ENCODE results near the gene FRZB. TPM values are rescaled to one million over a fixed set of nuclear protein-coding genes. Genes with fewer than 3 reads are reported as not detected.
A peak's percentile ranks its signal among the peaks of the same experiment; 100 is the strongest.

The FRZB gene
- total RNA-seq, 1 donor from 2014 or later: 2.2 TPM

DNA sequence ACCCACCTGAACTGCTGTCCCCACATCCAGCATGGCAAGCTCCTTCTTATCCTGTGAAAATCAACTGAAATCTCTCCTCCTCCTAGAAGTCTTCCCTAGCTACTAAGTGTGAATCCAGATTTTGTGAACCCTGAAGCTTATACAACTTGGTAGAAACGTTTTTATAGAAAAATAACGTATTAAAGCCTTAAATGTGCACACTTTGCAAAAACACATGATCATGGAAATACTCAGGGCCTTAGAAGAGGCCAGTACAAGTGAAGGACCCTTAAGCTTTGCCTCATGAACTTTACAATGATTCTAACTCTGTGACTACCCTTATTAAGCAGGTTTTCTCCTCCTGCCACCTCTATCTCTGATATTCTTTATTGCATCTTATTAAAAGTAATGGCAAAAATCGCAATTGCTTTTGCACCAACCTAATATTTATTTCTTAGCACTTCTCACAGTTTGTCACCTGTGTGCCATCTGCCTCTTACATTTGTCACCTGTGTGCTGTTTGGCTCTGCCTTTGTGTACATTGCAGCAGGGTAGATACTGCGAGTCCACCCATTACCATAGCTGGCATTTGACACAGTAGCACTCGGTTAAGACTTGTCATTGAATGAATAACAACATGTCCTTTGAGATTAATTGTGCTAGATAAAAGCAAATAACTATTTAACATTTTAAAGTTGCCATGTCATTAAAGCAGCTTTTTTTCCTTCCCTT, 42.2 kb downstream of the FRZB start:
- no peaks in the 10 kb centered on the region for H3K4me1 Mint-ChIP-seq (ENCODE audit: low read depth, unreplicated experiment)

GRCh38 chr2:182822733-182823132, 43.7 kb downstream of the FRZB start:
- H3K9me3 Mint-ChIP-seq (ENCODE audit: unreplicated experiment): no peaks in the 10 kb centered on the region
- H3K4me3 Mint-ChIP-seq (ENCODE audit: unreplicated experiment): no peak overlapping the region
- DNase-seq: no peak
- H3K4me1 Mint-ChIP-seq (ENCODE audit: low read depth, unreplicated experiment): peaks cover 5% of the 10 kb centered on the region
- H3K27ac Mint-ChIP-seq (ENCODE audit: unreplicated experiment): no peak overlapping the region
- no peaks in the 10 kb centered on the region for H3K27me3 Mint-ChIP-seq (ENCODE audit: unreplicated experiment)
- H3K36me3 Mint-ChIP-seq (ENCODE audit: unreplicated experiment): no peaks in the 10 kb centered on the region
- TF ChIP-seq, protein P1, sequence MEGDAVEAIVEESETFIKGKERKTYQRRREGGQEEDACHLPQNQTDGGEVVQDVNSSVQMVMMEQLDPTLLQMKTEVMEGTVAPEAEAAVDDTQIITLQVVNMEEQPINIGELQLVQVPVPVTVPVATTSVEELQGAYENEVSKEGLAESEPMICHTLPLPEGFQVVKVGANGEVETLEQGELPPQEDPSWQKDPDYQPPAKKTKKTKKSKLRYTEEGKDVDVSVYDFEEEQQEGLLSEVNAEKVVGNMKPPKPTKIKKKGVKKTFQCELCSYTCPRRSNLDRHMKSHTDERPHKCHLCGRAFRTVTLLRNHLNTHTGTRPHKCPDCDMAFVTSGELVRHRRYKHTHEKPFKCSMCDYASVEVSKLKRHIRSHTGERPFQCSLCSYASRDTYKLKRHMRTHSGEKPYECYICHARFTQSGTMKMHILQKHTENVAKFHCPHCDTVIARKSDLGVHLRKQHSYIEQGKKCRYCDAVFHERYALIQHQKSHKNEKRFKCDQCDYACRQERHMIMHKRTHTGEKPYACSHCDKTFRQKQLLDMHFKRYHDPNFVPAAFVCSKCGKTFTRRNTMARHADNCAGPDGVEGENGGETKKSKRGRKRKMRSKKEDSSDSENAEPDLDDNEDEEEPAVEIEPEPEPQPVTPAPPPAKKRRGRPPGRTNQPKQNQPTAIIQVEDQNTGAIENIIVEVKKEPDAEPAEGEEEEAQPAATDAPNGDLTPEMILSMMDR (IDR thresholded peaks at IDR 0.05; ENCODE audit: partially characterized antibody, unreplicated experiment): no peak

More for the DNA sequence above, 42.2 kb downstream of the FRZB start:
- Mint-ChIP-seq H3K36me3 (ENCODE audit: unreplicated experiment) (no peaks in the 10 kb centered on the region), H3K4me3 (ENCODE audit: unreplicated experiment) (no peak overlapping the region), H3K9me3 (ENCODE audit: unreplicated experiment) (no peaks in the 10 kb centered on the region), H3K27ac (ENCODE audit: unreplicated experiment) (no peak overlapping the region), H3K27me3 (ENCODE audit: unreplicated experiment) (no peaks in the 10 kb centered on the region)
- DNase-seq: no peak
- TF ChIP-seq, protein P1 (IDR thresholded peaks at IDR 0.05; ENCODE audit: partially characterized antibody, unreplicated experiment): no peak

GRCh38 chr2:182821182-182821581, 45.3 kb downstream of the FRZB start:
- Mint-ChIP-seq H3K9me3 (ENCODE audit: unreplicated experiment) (no peaks in the 10 kb centered on the region), H3K27me3 (ENCODE audit: unreplicated experiment) (no peaks in the 10 kb centered on the region), H3K4me3 (ENCODE audit: unreplicated experiment) (no peak overlapping the region), H3K4me1 (ENCODE audit: low read depth, unreplicated experiment) (peaks cover 8% of the 10 kb centered on the region), H3K36me3 (ENCODE audit: unreplicated experiment) (no peaks in the 10 kb centered on the region), H3K27ac (ENCODE audit: unreplicated experiment) (no peak overlapping the region)
- DNase-seq: no peak
- TF ChIP-seq, protein P1 (IDR thresholded peaks at IDR 0.05; ENCODE audit: partially characterized antibody, unreplicated experiment): no peak

GRCh38 chr2:182819412-182819811, 47.0 kb downstream of the FRZB start:
- H3K9me3 Mint-ChIP-seq (ENCODE audit: unreplicated experiment): peaks cover 2% of the 10 kb centered on the region
- TF ChIP-seq, protein P1 (IDR thresholded peaks at IDR 0.05; ENCODE audit: partially characterized antibody, unreplicated experiment): no peak
- no peak for DNase-seq
- no peak overlapping the region for H3K4me3 Mint-ChIP-seq (ENCODE audit: unreplicated experiment)
- H3K27me3 Mint-ChIP-seq (ENCODE audit: unreplicated experiment): no peaks in the 10 kb centered on the region
- no peak overlapping the region for H3K27ac Mint-ChIP-seq (ENCODE audit: unreplicated experiment)
- no peaks in the 10 kb centered on the region for H3K36me3 Mint-ChIP-seq (ENCODE audit: unreplicated experiment)
- H3K4me1 Mint-ChIP-seq (ENCODE audit: low read depth, unreplicated experiment): peaks cover 8% of the 10 kb centered on the region

GRCh38 chr2:182818925-182819324, 47.5 kb downstream of the FRZB start:
- Mint-ChIP-seq H3K4me3 (ENCODE audit: unreplicated experiment) (no peak overlapping the region), H3K27me3 (ENCODE audit: unreplicated experiment) (no peaks in the 10 kb centered on the region), H3K27ac (ENCODE audit: unreplicated experiment) (peak overlapping the region; percentile 65), H3K9me3 (ENCODE audit: unreplicated experiment) (peaks cover 2% of the 10 kb centered on the region), H3K4me1 (ENCODE audit: low read depth, unreplicated experiment) (peaks cover 8% of the 10 kb centered on the region), H3K36me3 (ENCODE audit: unreplicated experiment) (no peaks in the 10 kb centered on the region)
- TF ChIP-seq, protein P1 (IDR thresholded peaks at IDR 0.05; ENCODE audit: partially characterized antibody, unreplicated experiment): no peak
- no peak for DNase-seq

Data from glutamatergic neuron (in vitro differentiated cells).